HepG2 (cell line): ENCODE measurements around the gene PERCC1. TPM values are rescaled to one million over a fixed set of nuclear protein-coding genes. Genes with fewer than 3 reads are reported as not detected.
A peak's percentile ranks its signal among the peaks of the same experiment; 100 is the strongest.

Experiments
- DPF2 ChIP-seq: sonication (generic); formaldehyde crosslinking; IDR thresholded peaks from 2 replicates; pipeline ENCODE4 v1.4.0; 2020; ENCODE audit warnings: mild to moderate bottlenecking, low read depth, missing genetic modification reagents, borderline replicate concordance
- GLI4 ChIP-seq: sonication (generic); formaldehyde crosslinking; IDR thresholded peaks from 2 replicates; pipeline ENCODE4 v1.5.1; 2020; ENCODE audit warnings: missing genetic modification reagents, mild to moderate bottlenecking, moderate library complexity, borderline replicate concordance
- KLF13 ChIP-seq: sonication (generic); formaldehyde crosslinking; IDR thresholded peaks from 2 replicates; pipeline ENCODE4 v1.4.0; 2020; ENCODE audit warnings: mild to moderate bottlenecking, missing genetic modification reagents
- PHF8 ChIP-seq: sonication (generic); formaldehyde crosslinking; IDR thresholded peaks from 2 replicates; pipeline ENCODE4 v1.5.0; 2020; ENCODE audit warnings: missing genetic modification reagents
- POLR2A ChIP-seq, 2 experiments: IDR thresholded peaks; 2 replicates each; pipeline ENCODE4 v1.6.1; 2011; ENCODE audit warnings: low read depth in 2 of 2, low read length in 2 of 2, mild to moderate bottlenecking in 1 of 2, moderate library complexity in 1 of 2; ENCODE audit not compliant: insufficient read depth in 1 of 2
- RARA ChIP-seq: IDR thresholded peaks from 2 replicates; pipeline ENCODE4 v1.6.1; 2016; ENCODE audit warnings: missing genetic modification reagents, missing compliant biosample characterization
- RXRA ChIP-seq: sonication (generic); formaldehyde crosslinking; IDR thresholded peaks from 2 replicates; pipeline ENCODE4 v1.5.1; 2020; ENCODE audit warnings: missing genetic modification reagents
- SATB2 ChIP-seq: sonication (generic); formaldehyde crosslinking; IDR thresholded peaks from 2 replicates; pipeline ENCODE4 v1.5.0; 2020; ENCODE audit warnings: missing genetic modification reagents
- SIX4 ChIP-seq: sonication (generic); formaldehyde crosslinking; IDR thresholded peaks from 2 replicates; pipeline ENCODE4 v1.4.0; 2020; ENCODE audit warnings: missing genetic modification reagents
- SKI ChIP-seq: fragments of 450-650 bp; IDR thresholded peaks from one replicate; pipeline ENCODE4 v1.6.1; 2018; ENCODE audit warnings: mild to moderate bottlenecking; ENCODE audit not compliant: partially characterized antibody
- ZBTB25 ChIP-seq: IDR thresholded peaks from 2 replicates; pipeline ENCODE4 v1.6.1; 2018; ENCODE audit warnings: missing genetic modification reagents
- ZFYVE20 ChIP-seq: sonication (generic); formaldehyde crosslinking; IDR thresholded peaks from 2 replicates; pipeline ENCODE4 v1.8.0; 2023; ENCODE audit warnings: low read depth, mild to moderate bottlenecking, moderate library complexity, missing genetic modification reagents, borderline replicate concordance
- ZNF318 ChIP-seq: sonication (generic); formaldehyde crosslinking; IDR thresholded peaks from 2 replicates; pipeline ENCODE4 v1.4.0; 2020; ENCODE audit warnings: mild to moderate bottlenecking, missing genetic modification reagents
- ZNF720 ChIP-seq: sonication (generic); formaldehyde crosslinking; IDR thresholded peaks from 2 replicates; pipeline ENCODE4 v1.4.0; 2020; ENCODE audit warnings: missing genetic modification reagents
- ZNF740 ChIP-seq: sonication (generic); formaldehyde crosslinking; IDR thresholded peaks from 2 replicates; pipeline ENCODE4 v1.4.0; 2020; ENCODE audit warnings: missing genetic modification reagents
- ZNF776 ChIP-seq: sonication (generic); formaldehyde crosslinking; IDR thresholded peaks from 2 replicates; pipeline ENCODE4 v1.4.0; 2020; ENCODE audit warnings: mild to moderate bottlenecking, missing genetic modification reagents
- polyA plus RNA-seq, 8 experiments: library from polyadenylated mRNA; depleted of rRNA in 3 of 8; stranded (reverse) in 7 of 8; unstranded in 1 of 8; fragments of >200 nt; fragmentation: Illumina TruSeq in 4 of 8; extraction: Trizol in 4 of 8; gene quantifications; 2 replicates each; pipeline versions ENCODE4 v1.2.1 to v1.2.3, GENCODE V29; 2011 to 2016; ENCODE audit warnings: low read depth in 4 of 8, missing spikeins in 1 of 8, mixed read lengths in 1 of 8; ENCODE audit not compliant: insufficient read depth in 1 of 8
- total RNA-seq, 5 experiments: library from RNA; depleted of rRNA; stranded (reverse); fragments of >200 nt; fragmentation: Illumina TruSeq; extraction: Trizol; gene quantifications; 2 replicates each; pipeline ENCODE4 v1.2.3, GENCODE V29; 2016; ENCODE audit warnings: low read depth in 1 of 5

The PERCC1 gene
- total and polyA plus RNA-seq, 2 of the 13 experiments (the other 11 are each of a cell fraction or from before 2014, with no cell fraction given), result 0.15 TPM; not detected in 1

- TF ChIP-seq ZBTB25 (CRISPR knock-in tag), result peak; percentile 78; the same call in 1 of the 2 replicates
- TF ChIP-seq SKI, result peak; percentile 89
- no peak for TF ChIP-seq ZNF776
- no peak for TF ChIP-seq ZNF318 (CRISPR knock-in tag)
- TF ChIP-seq ZNF740, result no peak
- TF ChIP-seq POLR2A (IDR thresholded peaks at IDR 0.05; ENCODE audit: insufficient read depth in 1 of 2, low read depth in 2 of 2, low read length in 2 of 2), result peak in 1 of 2 experiments; percentile 66; a peak in 2 of 4 replicates
- TF ChIP-seq ZNF720 (CRISPR knock-in tag), result no peak
- no peak for TF ChIP-seq SATB2
- TF ChIP-seq PHF8 (CRISPR knock-in tag), result peak; percentile 51
- TF ChIP-seq ZFYVE20 (CRISPR knock-in tag), result no peak
- peak; percentile 72 for TF ChIP-seq RARA
- no peak for TF ChIP-seq KLF13 (CRISPR knock-in tag)
- no peak for TF ChIP-seq GLI4
- TF ChIP-seq RXRA (CRISPR knock-in tag), result peak; percentile 71; the same call in 1 of the 2 replicates
- TF ChIP-seq SIX4 (CRISPR knock-in tag), result no peak
- TF ChIP-seq DPF2 (CRISPR knock-in tag), result 0 out of 2 replicates have a peak, but pooled peaks have one; percentile 43
These were observed at the start of gene PERCC1 (continued) for GRCh38 chr16:1430759-1431496.
